VCaP (cell line): ENCODE results near the gene ASB6.

Experiments
- H3K27ac ChIP-seq: fragments of 450-650 bp; 2 replicates; pipeline ENCODE4 v1.5.1; 2017
- TF ChIP-seq, protein P1 (sequence below): fragments of 450-650 bp; conservative IDR thresholded peaks from 2 replicates; pipeline ENCODE4 v1.5.1; 2017; ENCODE audit warnings: mild to moderate bottlenecking, moderate library complexity

ASB6 gene

DNA sequence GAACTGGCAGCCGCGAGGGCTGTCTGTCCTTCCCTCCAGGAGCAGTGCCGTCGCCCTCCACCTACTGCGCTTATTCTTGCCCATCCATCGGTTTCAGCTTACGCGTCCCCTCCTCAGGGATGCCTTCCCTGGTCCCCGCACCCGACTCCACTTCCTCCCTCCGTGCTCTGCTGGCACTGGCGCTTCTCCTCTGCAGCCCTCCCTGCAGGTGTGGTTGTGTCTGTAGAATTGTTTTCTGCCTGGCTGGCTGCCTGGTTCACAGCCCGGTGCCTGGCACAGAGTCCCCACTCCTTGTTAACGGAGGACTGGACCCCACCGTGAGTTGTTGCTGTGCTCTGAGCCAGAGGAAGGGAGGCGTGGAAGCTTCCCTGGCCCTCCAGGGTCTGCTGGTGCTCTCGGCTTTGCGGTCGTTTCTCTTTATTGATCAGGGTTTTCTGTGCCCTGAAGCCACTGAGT is 10.2 kb downstream of the ASB6 start:
- H3K27ac ChIP-seq: no peak overlapping the region
- TF ChIP-seq, protein P1, sequence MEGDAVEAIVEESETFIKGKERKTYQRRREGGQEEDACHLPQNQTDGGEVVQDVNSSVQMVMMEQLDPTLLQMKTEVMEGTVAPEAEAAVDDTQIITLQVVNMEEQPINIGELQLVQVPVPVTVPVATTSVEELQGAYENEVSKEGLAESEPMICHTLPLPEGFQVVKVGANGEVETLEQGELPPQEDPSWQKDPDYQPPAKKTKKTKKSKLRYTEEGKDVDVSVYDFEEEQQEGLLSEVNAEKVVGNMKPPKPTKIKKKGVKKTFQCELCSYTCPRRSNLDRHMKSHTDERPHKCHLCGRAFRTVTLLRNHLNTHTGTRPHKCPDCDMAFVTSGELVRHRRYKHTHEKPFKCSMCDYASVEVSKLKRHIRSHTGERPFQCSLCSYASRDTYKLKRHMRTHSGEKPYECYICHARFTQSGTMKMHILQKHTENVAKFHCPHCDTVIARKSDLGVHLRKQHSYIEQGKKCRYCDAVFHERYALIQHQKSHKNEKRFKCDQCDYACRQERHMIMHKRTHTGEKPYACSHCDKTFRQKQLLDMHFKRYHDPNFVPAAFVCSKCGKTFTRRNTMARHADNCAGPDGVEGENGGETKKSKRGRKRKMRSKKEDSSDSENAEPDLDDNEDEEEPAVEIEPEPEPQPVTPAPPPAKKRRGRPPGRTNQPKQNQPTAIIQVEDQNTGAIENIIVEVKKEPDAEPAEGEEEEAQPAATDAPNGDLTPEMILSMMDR: no peak

DNA sequence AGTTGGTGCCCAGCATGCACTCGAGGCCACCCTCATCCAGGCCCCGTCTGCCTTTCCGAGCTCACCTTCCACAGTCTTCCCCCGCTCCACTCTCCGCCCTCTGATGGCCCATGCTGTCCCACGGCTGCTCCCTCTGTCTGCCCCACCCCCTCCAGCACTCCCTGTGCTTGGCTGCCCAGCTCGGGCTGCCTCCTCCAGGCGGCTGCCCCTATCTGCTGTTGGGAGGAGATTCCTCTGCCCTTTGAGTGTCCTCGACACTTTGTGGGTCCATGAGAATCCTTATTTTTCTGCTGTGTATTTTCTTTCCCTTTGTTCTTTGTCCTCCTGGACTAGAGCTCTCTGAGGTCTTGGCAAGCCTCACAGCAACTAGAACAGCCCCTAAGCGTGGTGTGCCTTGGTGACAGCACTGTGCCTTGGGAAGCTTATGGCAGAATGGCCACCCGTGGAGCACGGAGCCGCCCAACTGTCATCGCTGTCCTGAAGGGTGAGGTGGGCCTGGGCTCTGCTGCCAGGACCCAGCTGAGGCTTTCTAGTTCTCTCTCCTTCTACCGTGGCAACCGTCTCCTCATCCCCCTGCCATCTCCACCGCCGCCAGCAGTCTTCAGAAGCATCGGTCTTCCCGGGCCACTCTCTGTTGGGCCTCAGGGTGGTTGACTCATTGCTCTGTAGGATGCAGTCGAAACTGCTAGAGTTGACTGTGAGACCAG is 10.8 kb downstream of the ASB6 start:
- TF ChIP-seq, protein P1: no peak
- H3K27ac ChIP-seq: no peak overlapping the region

DNA sequence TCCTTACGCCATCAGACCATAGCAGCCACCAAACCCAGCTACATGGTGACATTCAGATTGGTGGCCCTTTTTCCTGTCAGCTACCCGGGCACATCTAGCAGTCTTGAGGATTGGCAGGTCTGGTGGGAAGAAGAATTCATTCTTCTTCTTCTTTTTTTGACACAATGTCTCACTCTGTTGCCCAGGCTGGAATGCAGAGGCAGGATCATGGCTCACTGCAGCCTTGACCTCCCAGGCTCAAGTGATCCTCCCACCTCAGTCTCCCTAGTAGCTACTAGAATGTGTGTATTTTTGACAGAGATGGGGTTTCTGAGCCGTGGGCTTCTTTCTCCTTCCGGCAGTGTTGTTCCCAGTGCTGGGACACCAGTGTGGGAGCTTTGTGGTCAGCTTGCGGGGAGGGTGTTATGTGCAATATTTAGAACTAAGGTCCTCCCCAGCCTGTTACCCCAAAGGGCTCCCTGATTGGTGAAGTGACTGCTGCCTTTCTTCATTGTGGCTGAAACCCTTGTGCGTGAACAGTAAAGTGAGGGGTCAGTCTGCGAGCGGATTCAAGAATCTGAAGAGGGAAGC is 12.6 kb downstream of the ASB6 start:
- H3K27ac ChIP-seq: no peak overlapping the region; the same call in 1 of the 2 replicates
- TF ChIP-seq, protein P1: no peak

DNA sequence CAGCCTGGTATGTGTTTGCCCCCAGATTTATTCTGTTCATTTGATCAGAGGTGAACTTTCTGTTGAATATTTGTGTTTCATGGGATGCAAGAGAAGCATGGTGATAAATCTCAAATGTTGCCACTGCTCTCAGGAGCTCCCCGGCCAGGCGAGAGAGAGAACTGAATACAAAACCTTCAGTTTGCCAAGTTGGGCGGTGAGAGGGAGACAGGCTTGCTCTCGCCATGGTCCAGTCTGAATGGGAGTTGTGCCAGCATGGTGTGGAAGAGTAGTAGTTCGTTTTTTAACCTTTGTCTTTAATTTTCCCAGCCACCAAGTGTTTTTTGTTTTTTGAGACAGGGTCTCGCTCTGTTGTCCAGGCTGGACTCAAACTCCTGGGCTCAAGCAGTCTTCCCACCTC is 13.2 kb downstream of the ASB6 start:
- TF ChIP-seq, protein P1: no peak
- peak overlapping the region; percentile 91; the same call in 1 of the 2 replicates for H3K27ac ChIP-seq

DNA sequence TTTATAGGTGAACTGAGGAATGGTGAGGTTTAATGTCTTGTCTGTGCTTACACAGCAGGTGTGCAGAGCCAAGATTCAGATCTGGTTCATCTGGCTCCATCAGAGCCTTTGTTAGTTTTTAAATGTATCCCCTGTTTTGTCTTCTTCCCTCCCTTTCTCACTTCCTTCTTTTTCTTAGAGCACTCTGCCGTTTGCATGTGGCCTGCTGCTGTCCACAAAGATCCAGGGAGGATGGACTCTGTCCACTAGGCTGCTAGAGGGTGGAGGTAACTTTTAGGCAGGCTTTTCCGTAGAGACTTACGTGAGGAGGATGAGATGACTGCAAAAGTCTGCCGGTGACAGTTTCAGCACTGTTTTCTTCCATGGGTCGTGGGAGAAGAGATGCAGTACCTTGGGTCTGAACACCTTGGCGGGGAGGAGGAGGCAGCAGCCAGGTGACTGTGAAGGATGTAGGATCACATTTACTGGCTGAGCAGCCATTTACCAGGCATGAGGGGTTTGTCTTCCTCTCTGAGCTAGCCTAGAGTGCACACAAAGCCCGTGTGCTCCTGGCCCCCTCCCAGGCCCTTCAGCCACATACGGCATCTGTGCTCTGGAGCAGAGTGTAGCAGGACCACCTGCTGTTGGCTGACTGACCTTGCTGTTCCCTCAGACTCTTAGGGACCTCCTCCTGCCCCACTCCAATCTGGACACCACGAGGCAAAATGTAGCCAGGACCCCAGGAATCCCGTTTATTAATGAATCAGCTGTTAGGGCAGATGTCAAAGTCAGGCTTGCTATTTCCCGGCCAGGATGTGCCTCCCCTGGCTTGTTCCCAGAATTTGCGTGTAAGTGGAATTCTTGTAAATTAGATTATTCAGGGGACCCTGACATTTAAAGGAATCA is 14.2 kb downstream of the ASB6 start:
- TF ChIP-seq, protein P1: no peak
- peak overlapping the region; percentile 91 for H3K27ac ChIP-seq

DNA sequence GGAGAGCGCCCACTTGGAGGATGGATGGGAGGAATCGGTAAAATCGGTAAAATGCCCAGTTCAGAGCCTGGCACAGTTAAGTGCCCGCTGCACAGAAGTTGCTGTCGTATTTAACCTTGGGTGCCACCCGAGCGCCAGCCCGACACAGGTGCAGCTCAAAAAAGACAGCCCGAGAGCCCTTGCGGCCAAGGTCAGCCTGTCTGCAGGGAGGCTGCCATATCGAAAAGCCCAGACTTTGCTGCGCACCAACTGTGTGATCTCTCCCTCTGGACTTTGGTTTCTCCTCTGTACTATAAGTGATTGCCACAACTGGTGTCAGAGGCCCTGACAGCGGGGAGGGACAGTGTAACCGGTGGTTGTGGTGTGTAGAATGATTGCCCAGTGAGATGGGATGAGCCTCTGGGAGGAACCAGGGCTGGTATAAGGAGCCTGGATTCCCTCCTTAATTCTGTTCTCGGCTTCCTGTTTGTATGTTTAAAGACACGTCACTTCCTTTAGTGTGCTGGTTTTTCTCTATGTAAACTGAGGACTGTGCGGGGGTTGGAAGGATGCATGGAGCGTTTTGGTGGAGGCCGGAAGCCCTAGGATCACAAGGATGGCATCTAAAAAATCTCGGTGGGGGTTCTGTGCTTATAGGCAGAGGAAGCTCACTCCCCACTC is 15.2 kb downstream of the ASB6 start:
- TF ChIP-seq, protein P1: no peak
- peak overlapping the region; percentile 91 for H3K27ac ChIP-seq
